ENCODE measurements around the gene TBC1D22B. TPM values are rescaled to one million over a fixed set of nuclear protein-coding genes. Genes with fewer than 3 reads are reported as not detected.

The TBC1D22B gene
- total and polyA plus RNA-seq, 2 of the 13 experiments (the other 11 are each of a cell fraction or from before 2014, with no cell fraction given): 9.7 to 12.9 TPM

GRCh38 chr6:37381579-37381978 lies 124.0 kb downstream of the TBC1D22B start (continued):
- TF ChIP-seq, protein P1, sequence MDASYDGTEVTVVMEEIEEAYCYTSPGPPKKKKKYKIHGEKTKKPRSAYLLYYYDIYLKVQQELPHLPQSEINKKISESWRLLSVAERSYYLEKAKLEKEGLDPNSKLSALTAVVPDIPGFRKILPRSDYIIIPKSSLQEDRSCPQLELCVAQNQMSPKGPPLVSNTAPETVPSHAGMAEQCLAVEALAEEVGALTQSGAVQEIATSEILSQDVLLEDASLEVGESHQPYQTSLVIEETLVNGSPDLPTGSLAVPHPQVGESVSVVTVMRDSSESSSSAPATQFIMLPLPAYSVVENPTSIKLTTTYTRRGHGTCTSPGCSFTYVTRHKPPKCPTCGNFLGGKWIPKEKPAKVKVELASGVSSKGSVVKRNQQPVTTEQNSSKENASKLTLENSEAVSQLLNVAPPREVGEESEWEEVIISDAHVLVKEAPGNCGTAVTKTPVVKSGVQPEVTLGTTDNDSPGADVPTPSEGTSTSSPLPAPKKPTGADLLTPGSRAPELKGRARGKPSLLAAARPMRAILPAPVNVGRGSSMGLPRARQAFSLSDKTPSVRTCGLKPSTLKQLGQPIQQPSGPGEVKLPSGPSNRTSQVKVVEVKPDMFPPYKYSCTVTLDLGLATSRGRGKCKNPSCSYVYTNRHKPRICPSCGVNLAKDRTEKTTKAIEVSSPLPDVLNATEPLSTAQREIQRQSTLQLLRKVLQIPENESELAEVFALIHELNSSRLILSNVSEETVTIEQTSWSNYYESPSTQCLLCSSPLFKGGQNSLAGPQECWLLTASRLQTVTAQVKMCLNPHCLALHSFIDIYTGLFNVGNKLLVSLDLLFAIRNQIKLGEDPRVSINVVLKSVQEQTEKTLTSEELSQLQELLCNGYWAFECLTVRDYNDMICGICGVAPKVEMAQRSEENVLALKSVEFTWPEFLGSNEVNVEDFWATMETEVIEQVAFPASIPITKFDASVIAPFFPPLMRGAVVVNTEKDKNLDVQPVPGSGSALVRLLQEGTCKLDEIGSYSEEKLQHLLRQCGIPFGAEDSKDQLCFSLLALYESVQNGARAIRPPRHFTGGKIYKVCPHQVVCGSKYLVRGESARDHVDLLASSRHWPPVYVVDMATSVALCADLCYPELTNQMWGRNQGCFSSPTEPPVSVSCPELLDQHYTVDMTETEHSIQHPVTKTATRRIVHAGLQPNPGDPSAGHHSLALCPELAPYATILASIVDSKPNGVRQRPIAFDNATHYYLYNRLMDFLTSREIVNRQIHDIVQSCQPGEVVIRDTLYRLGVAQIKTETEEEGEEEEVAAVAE (CRISPR knock-in tag; IDR thresholded peaks at IDR 0.05; ENCODE audit: borderline replicate concordance): no peak
- TF ChIP-seq ZNF841 (CRISPR knock-in tag; IDR thresholded peaks at IDR 0.05; ENCODE audit: borderline replicate concordance) (no peak), GATAD2A (CRISPR knock-in tag; IDR thresholded peaks at IDR 0.05) (peak; percentile 39; the same call in 1 of the 2 replicates), FOXA1 (IDR thresholded peaks at IDR 0.05) (no peak), FOXA1 (CRISPR knock-in tag; IDR thresholded peaks at IDR 0.05) (peak; percentile 52; the same call in 1 of the 2 replicates), HCFC1 (IDR thresholded peaks at IDR 0.05; ENCODE audit: low read depth, low read length) (no peak), ZC3H4 (CRISPR knock-in tag; IDR thresholded peaks at IDR 0.05; ENCODE audit: borderline replicate concordance) (no peak), ZFP82 (CRISPR knock-in tag; IDR thresholded peaks at IDR 0.05; ENCODE audit: borderline replicate concordance) (no peak), SMARCE1 (IDR thresholded peaks at IDR 0.05; ENCODE audit: borderline replicate concordance) (no peak), TARDBP (CRISPR knock-in tag; IDR thresholded peaks at IDR 0.05) (no peak), KLF12 (CRISPR knock-in tag; IDR thresholded peaks at IDR 0.05; ENCODE audit: borderline replicate concordance) (no peak), ZNF546 (CRISPR knock-in tag; conservative IDR thresholded peaks at IDR 0.05) (no peak), ZNF234 (CRISPR knock-in tag; conservative IDR thresholded peaks at IDR 0.05) (no peak), ZNF570 (CRISPR knock-in tag; IDR thresholded peaks at IDR 0.05; ENCODE audit: borderline replicate concordance) (no peak), SMC3 (IDR thresholded peaks at IDR 0.05; ENCODE audit: low read length) (peak; percentile 84), NCOA2 (CRISPR knock-in tag; IDR thresholded peaks at IDR 0.05) (peak; percentile 33; the same call in 1 of the 2 replicates), ZSCAN30 (CRISPR knock-in tag; IDR thresholded peaks at IDR 0.05) (no peak), PITX1 (CRISPR knock-in tag; IDR thresholded peaks at IDR 0.05) (no peak)
- TF ChIP-seq, protein P2, sequence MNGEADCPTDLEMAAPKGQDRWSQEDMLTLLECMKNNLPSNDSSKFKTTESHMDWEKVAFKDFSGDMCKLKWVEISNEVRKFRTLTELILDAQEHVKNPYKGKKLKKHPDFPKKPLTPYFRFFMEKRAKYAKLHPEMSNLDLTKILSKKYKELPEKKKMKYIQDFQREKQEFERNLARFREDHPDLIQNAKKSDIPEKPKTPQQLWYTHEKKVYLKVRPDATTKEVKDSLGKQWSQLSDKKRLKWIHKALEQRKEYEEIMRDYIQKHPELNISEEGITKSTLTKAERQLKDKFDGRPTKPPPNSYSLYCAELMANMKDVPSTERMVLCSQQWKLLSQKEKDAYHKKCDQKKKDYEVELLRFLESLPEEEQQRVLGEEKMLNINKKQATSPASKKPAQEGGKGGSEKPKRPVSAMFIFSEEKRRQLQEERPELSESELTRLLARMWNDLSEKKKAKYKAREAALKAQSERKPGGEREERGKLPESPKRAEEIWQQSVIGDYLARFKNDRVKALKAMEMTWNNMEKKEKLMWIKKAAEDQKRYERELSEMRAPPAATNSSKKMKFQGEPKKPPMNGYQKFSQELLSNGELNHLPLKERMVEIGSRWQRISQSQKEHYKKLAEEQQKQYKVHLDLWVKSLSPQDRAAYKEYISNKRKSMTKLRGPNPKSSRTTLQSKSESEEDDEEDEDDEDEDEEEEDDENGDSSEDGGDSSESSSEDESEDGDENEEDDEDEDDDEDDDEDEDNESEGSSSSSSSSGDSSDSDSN (CRISPR knock-in tag; IDR thresholded peaks at IDR 0.05): no peak
- TF ChIP-seq, protein P3, sequence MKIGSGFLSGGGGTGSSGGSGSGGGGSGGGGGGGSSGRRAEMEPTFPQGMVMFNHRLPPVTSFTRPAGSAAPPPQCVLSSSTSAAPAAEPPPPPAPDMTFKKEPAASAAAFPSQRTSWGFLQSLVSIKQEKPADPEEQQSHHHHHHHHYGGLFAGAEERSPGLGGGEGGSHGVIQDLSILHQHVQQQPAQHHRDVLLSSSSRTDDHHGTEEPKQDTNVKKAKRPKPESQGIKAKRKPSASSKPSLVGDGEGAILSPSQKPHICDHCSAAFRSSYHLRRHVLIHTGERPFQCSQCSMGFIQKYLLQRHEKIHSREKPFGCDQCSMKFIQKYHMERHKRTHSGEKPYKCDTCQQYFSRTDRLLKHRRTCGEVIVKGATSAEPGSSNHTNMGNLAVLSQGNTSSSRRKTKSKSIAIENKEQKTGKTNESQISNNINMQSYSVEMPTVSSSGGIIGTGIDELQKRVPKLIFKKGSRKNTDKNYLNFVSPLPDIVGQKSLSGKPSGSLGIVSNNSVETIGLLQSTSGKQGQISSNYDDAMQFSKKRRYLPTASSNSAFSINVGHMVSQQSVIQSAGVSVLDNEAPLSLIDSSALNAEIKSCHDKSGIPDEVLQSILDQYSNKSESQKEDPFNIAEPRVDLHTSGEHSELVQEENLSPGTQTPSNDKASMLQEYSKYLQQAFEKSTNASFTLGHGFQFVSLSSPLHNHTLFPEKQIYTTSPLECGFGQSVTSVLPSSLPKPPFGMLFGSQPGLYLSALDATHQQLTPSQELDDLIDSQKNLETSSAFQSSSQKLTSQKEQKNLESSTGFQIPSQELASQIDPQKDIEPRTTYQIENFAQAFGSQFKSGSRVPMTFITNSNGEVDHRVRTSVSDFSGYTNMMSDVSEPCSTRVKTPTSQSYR (CRISPR knock-in tag; IDR thresholded peaks at IDR 0.05; ENCODE audit: borderline replicate concordance): no peak
- TF ChIP-seq, protein P4, sequence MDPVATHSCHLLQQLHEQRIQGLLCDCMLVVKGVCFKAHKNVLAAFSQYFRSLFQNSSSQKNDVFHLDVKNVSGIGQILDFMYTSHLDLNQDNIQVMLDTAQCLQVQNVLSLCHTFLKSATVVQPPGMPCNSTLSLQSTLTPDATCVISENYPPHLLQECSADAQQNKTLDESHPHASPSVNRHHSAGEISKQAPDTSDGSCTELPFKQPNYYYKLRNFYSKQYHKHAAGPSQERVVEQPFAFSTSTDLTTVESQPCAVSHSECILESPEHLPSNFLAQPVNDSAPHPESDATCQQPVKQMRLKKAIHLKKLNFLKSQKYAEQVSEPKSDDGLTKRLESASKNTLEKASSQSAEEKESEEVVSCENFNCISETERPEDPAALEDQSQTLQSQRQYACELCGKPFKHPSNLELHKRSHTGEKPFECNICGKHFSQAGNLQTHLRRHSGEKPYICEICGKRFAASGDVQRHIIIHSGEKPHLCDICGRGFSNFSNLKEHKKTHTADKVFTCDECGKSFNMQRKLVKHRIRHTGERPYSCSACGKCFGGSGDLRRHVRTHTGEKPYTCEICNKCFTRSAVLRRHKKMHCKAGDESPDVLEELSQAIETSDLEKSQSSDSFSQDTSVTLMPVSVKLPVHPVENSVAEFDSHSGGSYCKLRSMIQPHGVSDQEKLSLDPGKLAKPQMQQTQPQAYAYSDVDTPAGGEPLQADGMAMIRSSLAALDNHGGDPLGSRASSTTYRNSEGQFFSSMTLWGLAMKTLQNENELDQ (CRISPR knock-in tag; IDR thresholded peaks at IDR 0.05; ENCODE audit: borderline replicate concordance): no peak

Data from HepG2 (cell line).